ENCODE measurements around the gene SYT9.

The SYT9 gene

DNA sequence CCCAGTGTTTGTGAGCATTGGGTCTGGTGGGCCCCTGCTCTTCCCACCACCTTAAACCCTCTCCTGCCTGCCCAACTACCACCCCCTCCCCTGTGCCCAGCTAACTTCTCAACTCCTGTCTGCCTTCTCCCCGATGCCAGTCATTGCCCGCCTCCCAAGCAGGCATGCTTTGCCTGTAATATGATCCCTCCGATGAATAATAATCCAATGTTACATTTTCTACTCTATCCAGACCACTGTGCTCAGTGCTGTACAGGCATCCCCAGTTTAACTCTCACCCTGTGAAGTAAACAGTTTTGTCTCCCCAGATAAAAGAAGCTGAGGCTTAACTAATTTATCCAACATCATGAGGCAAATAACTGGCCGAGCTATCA lies 198.1 kb downstream of the SYT9 start:
- Histone ChIP-seq H3K79me2 (ENCODE audit: control insufficient read depth, insufficient read depth, low read length) (no peaks in the 10 kb centered on the region), H3K79me1 (ENCODE audit: low read length) (no peaks in the 10 kb centered on the region), H3K4me2 (ENCODE audit: low read length) (no peak overlapping the region), H3K4ac (ENCODE audit: low read depth, low read length) (no peak overlapping the region), H3K36me3 (ENCODE audit: control insufficient read depth, insufficient read depth, low read length) (no peaks in the 10 kb centered on the region), H2BK5ac (ENCODE audit: low read length) (no peak overlapping the region), H4K5ac (ENCODE audit: low read length) (no peak overlapping the region), H3K9ac (ENCODE audit: low read length) (no peak overlapping the region), H2BK120ac (ENCODE audit: low read depth, low read length) (no peak overlapping the region), H3K27me3 (ENCODE audit: insufficient read depth, low read length, poor library complexity) (no peaks in the 10 kb centered on the region), H3K18ac (ENCODE audit: low read length) (no peak overlapping the region), H3K27ac (ENCODE audit: low read depth, low read length) (no peak overlapping the region), H4K8ac (ENCODE audit: low read depth, low read length) (no peak overlapping the region), H3K23ac (ENCODE audit: low read length) (no peak overlapping the region), H3K4me3 (ENCODE audit: low read length) (no peak overlapping the region), H3K56ac (ENCODE audit: low read length) (no peak overlapping the region), H3K4me1 (ENCODE audit: control insufficient read depth, low read depth, low read length) (peaks cover 2% of the 10 kb centered on the region), H2AK5ac (ENCODE audit: low read length) (peak overlapping the region; percentile 34), H2BK15ac (replicated peaks; ENCODE audit: low read depth) (no peak overlapping the region)
- no CpG with 5 or more reads among the region's 4 CpGs for WGBS (ENCODE audit: extremely low coverage, insufficient coverage, low lambda C conversion rate)
- DNase-seq: no peak

DNA sequence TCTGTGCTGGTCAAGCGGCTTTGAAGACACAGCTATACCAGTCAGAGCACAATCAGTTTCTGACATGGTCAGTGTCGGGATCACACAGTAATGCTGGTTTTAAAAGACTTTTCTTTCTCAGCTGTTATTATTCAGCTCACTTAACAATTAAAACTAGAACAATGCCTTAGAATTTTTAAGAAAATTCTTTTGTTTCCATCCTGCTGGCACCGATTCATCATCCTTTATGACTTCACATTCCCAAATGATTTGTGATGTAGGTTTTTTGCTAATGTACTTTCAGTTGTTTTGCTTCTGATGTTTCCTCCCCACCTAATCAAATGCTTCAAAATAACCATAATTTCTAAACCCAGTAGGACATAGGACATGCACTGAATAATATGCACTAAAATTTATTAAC lies 199.1 kb downstream of the SYT9 start:
- H3K9ac ChIP-seq (ENCODE audit: low read length): no peak overlapping the region
- no peak overlapping the region for H3K23ac ChIP-seq (ENCODE audit: low read length)
- no peaks in the 10 kb centered on the region for H3K79me1 ChIP-seq (ENCODE audit: low read length)
- H3K4ac ChIP-seq (ENCODE audit: low read depth, low read length): no peak overlapping the region
- H2BK120ac ChIP-seq (ENCODE audit: low read depth, low read length): no peak overlapping the region
- H3K56ac ChIP-seq (ENCODE audit: low read length): no peak overlapping the region
- no peak for DNase-seq
- no peak overlapping the region for H4K8ac ChIP-seq (ENCODE audit: low read depth, low read length)
- H3K79me2 ChIP-seq (ENCODE audit: control insufficient read depth, insufficient read depth, low read length): no peaks in the 10 kb centered on the region
- H3K18ac ChIP-seq (ENCODE audit: low read length): no peak overlapping the region
- no peaks in the 10 kb centered on the region for H3K27me3 ChIP-seq (ENCODE audit: insufficient read depth, low read length, poor library complexity)
- H2AK5ac ChIP-seq (ENCODE audit: low read length): no peak overlapping the region
- no peak overlapping the region for H2BK5ac ChIP-seq (ENCODE audit: low read length)
- H3K4me2 ChIP-seq (ENCODE audit: low read length): no peak overlapping the region
- WGBS (ENCODE audit: extremely low coverage, insufficient coverage, low lambda C conversion rate): no CpG with 5 or more reads among the region's 3 CpGs
- H2BK15ac ChIP-seq (replicated peaks; ENCODE audit: low read depth): no peak overlapping the region
- no peaks in the 10 kb centered on the region for H3K4me1 ChIP-seq (ENCODE audit: control insufficient read depth, low read depth, low read length)
- H3K4me3 ChIP-seq (ENCODE audit: low read length): no peak overlapping the region
- no peak overlapping the region for H4K5ac ChIP-seq (ENCODE audit: low read length)
- H3K27ac ChIP-seq (ENCODE audit: low read depth, low read length): no peak overlapping the region
- H3K36me3 ChIP-seq (ENCODE audit: control insufficient read depth, insufficient read depth, low read length): no peaks in the 10 kb centered on the region

DNA sequence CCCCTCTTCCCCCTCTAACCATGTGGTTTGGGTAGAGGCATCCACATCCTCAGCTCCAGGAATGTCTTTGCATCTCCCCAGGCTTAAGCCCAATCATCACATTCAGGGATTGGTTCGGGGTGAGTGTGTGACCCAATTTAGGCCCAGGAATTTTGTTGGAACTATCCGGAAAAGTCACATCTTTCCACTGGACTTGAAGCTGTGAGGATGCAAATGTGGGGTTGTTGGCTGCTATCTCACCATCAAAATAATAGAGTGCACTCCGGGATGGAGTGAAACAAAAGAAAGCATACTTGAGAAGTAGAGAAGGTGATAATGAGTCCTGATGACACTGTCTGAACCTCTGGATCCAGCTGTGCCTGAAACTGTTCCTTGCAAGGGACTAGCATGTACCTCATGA lies 199.8 kb downstream of the SYT9 start:
- H3K9ac ChIP-seq (ENCODE audit: low read length): no peak overlapping the region
- H4K8ac ChIP-seq (ENCODE audit: low read depth, low read length): no peak overlapping the region
- H3K18ac ChIP-seq (ENCODE audit: low read length): no peak overlapping the region
- H3K23ac ChIP-seq (ENCODE audit: low read length): no peak overlapping the region
- H3K4ac ChIP-seq (ENCODE audit: low read depth, low read length): no peak overlapping the region
- no peak overlapping the region for H4K5ac ChIP-seq (ENCODE audit: low read length)
- no peak overlapping the region for H2BK15ac ChIP-seq (replicated peaks; ENCODE audit: low read depth)
- no peaks in the 10 kb centered on the region for H3K79me2 ChIP-seq (ENCODE audit: control insufficient read depth, insufficient read depth, low read length)
- no peak overlapping the region for H3K4me3 ChIP-seq (ENCODE audit: low read length)
- no peak overlapping the region for H2AK5ac ChIP-seq (ENCODE audit: low read length)
- H3K4me1 ChIP-seq (ENCODE audit: control insufficient read depth, low read depth, low read length): no peaks in the 10 kb centered on the region
- no peaks in the 10 kb centered on the region for H3K79me1 ChIP-seq (ENCODE audit: low read length)
- no peaks in the 10 kb centered on the region for H3K27me3 ChIP-seq (ENCODE audit: insufficient read depth, low read length, poor library complexity)
- no CpG with 5 or more reads among the region's 3 CpGs for WGBS (ENCODE audit: extremely low coverage, insufficient coverage, low lambda C conversion rate)
- H3K36me3 ChIP-seq (ENCODE audit: control insufficient read depth, insufficient read depth, low read length): no peaks in the 10 kb centered on the region
- H3K4me2 ChIP-seq (ENCODE audit: low read length): no peak overlapping the region
- H2BK120ac ChIP-seq (ENCODE audit: low read depth, low read length): no peak overlapping the region
- H3K27ac ChIP-seq (ENCODE audit: low read depth, low read length): no peak overlapping the region
- H3K56ac ChIP-seq (ENCODE audit: low read length): no peak overlapping the region
- no peak overlapping the region for H2BK5ac ChIP-seq (ENCODE audit: low read length)
- peak; percentile 62 for DNase-seq

DNA sequence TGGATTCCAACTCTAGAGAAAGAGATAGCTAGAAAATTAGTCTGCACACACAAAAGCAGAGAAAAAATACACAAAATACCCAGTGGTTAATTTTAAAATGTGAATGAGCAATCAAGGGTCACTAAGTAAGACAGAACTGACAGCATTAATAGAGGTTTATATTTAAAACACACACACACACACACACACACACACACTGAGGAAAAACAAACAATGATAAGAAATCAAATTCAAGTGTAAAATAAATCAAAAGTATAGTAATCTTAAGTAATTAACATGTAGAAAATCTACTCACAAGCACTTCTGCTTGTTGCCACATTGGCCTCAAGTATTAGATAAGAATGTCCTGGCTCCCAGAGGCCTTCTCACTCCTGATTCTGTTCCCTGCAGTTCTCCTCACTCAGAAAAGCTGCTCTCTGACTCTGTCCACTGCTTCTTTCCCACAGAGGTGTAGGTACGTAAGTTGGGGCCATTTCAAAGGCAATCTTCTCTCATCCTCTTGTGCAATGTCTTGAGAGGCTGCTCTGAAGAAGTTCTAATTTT lies 200.3 kb downstream of the SYT9 start:
- Histone ChIP-seq H3K18ac (ENCODE audit: low read length) (no peak overlapping the region), H3K79me1 (ENCODE audit: low read length) (no peaks in the 10 kb centered on the region), H3K27me3 (ENCODE audit: insufficient read depth, low read length, poor library complexity) (no peaks in the 10 kb centered on the region), H3K4me2 (ENCODE audit: low read length) (no peak overlapping the region), H3K36me3 (ENCODE audit: control insufficient read depth, insufficient read depth, low read length) (no peaks in the 10 kb centered on the region), H2AK5ac (ENCODE audit: low read length) (no peak overlapping the region), H3K4me3 (ENCODE audit: low read length) (no peak overlapping the region), H3K23ac (ENCODE audit: low read length) (no peak overlapping the region), H2BK120ac (ENCODE audit: low read depth, low read length) (no peak overlapping the region), H3K56ac (ENCODE audit: low read length) (no peak overlapping the region), H3K9ac (ENCODE audit: low read length) (no peak overlapping the region), H2BK5ac (ENCODE audit: low read length) (no peak overlapping the region), H4K8ac (ENCODE audit: low read depth, low read length) (no peak overlapping the region), H2BK15ac (replicated peaks; ENCODE audit: low read depth) (no peak overlapping the region), H3K79me2 (ENCODE audit: control insufficient read depth, insufficient read depth, low read length) (no peaks in the 10 kb centered on the region), H3K4me1 (ENCODE audit: control insufficient read depth, low read depth, low read length) (no peaks in the 10 kb centered on the region), H3K4ac (ENCODE audit: low read depth, low read length) (no peak overlapping the region), H4K5ac (ENCODE audit: low read length) (no peak overlapping the region), H3K27ac (ENCODE audit: low read depth, low read length) (no peak overlapping the region)
- no peak for DNase-seq
- WGBS (ENCODE audit: extremely low coverage, insufficient coverage, low lambda C conversion rate): no CpG with 5 or more reads among the region's 1 CpG

DNA sequence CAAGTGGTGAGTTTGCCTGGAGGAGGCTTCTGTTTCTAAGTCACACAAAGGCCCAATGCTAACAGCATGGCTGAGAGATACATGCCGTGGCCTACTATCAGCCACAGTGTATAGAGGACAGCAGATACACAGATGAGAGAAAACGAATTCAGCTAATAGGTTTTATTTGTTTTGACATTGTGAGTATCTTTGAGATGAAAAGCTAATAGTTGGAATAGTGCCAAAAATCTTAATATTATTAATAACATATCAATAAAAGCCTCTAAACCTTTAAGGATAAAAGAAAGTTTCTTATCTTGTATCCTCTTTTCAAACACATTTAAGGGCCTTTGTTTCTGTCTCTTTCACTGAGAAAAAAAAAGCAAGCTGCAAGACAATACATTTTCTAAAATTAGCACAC lies 203.2 kb downstream of the SYT9 start:
- no peaks in the 10 kb centered on the region for H3K79me2 ChIP-seq (ENCODE audit: control insufficient read depth, insufficient read depth, low read length)
- H2BK5ac ChIP-seq (ENCODE audit: low read length): no peak overlapping the region
- H3K18ac ChIP-seq (ENCODE audit: low read length): no peak overlapping the region
- no peaks in the 10 kb centered on the region for H3K4me1 ChIP-seq (ENCODE audit: control insufficient read depth, low read depth, low read length)
- H3K4me2 ChIP-seq (ENCODE audit: low read length): no peak overlapping the region
- no peak overlapping the region for H3K27ac ChIP-seq (ENCODE audit: low read depth, low read length)
- no peak overlapping the region for H4K5ac ChIP-seq (ENCODE audit: low read length)
- H3K4ac ChIP-seq (ENCODE audit: low read depth, low read length): no peak overlapping the region
- H2BK15ac ChIP-seq (replicated peaks; ENCODE audit: low read depth): no peak overlapping the region
- WGBS (ENCODE audit: extremely low coverage, insufficient coverage, low lambda C conversion rate): no CpG with 5 or more reads among the region's 2 CpGs
- no peak overlapping the region for H3K56ac ChIP-seq (ENCODE audit: low read length)
- H4K8ac ChIP-seq (ENCODE audit: low read depth, low read length): no peak overlapping the region
- no peaks in the 10 kb centered on the region for H3K36me3 ChIP-seq (ENCODE audit: control insufficient read depth, insufficient read depth, low read length)
- no peak overlapping the region for H2BK120ac ChIP-seq (ENCODE audit: low read depth, low read length)
- no peak for DNase-seq
- no peak overlapping the region for H3K23ac ChIP-seq (ENCODE audit: low read length)
- no peaks in the 10 kb centered on the region for H3K27me3 ChIP-seq (ENCODE audit: insufficient read depth, low read length, poor library complexity)
- no peak overlapping the region for H2AK5ac ChIP-seq (ENCODE audit: low read length)
- no peak overlapping the region for H3K4me3 ChIP-seq (ENCODE audit: low read length)
- H3K79me1 ChIP-seq (ENCODE audit: low read length): no peaks in the 10 kb centered on the region
- H3K9ac ChIP-seq (ENCODE audit: low read length): no peak overlapping the region

DNA sequence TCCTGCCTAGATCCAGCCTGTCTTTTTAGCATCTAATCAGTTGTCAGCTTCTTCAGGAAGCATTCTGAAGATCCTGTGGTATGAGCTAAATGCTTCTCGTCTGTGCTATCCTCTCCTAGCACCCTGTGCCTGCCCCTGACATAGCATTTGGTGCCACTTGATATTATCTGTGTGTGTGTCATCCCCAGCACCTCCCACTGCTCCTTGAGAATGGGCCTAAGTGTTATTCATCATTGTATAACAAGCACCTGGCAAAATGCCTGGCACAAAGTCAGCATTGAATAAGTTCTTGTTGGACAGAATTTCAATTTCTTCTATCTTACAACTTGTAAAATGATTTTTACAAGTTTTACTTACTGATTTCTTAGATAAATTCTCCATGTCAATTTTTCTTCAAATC lies 205.5 kb downstream of the SYT9 start:
- Histone ChIP-seq H2AK5ac (ENCODE audit: low read length) (no peak overlapping the region), H3K27me3 (ENCODE audit: insufficient read depth, low read length, poor library complexity) (no peaks in the 10 kb centered on the region), H2BK15ac (replicated peaks; ENCODE audit: low read depth) (no peak overlapping the region), H2BK5ac (ENCODE audit: low read length) (no peak overlapping the region), H3K4me3 (ENCODE audit: low read length) (no peak overlapping the region), H3K9ac (ENCODE audit: low read length) (no peak overlapping the region), H3K56ac (ENCODE audit: low read length) (no peak overlapping the region), H2BK120ac (ENCODE audit: low read depth, low read length) (no peak overlapping the region), H3K18ac (ENCODE audit: low read length) (no peak overlapping the region), H3K4ac (ENCODE audit: low read depth, low read length) (no peak overlapping the region), H4K5ac (ENCODE audit: low read length) (no peak overlapping the region), H3K4me2 (ENCODE audit: low read length) (no peak overlapping the region), H3K79me2 (ENCODE audit: control insufficient read depth, insufficient read depth, low read length) (no peaks in the 10 kb centered on the region), H3K27ac (ENCODE audit: low read depth, low read length) (no peak overlapping the region), H3K79me1 (ENCODE audit: low read length) (no peaks in the 10 kb centered on the region), H4K8ac (ENCODE audit: low read depth, low read length) (no peak overlapping the region), H3K4me1 (ENCODE audit: control insufficient read depth, low read depth, low read length) (no peaks in the 10 kb centered on the region), H3K36me3 (ENCODE audit: control insufficient read depth, insufficient read depth, low read length) (no peaks in the 10 kb centered on the region), H3K23ac (ENCODE audit: low read length) (no peak overlapping the region)
- no CpG with 5 or more reads among the region's 1 CpG for WGBS (ENCODE audit: extremely low coverage, insufficient coverage, low lambda C conversion rate)
- DNase-seq: peak; percentile 44
